Gastroesophageal sphincter (tissue), 3 donors: ENCODE data around the gene KRTAP10-5.

ENCODE experiments used
- POLR2A ChIP-seq, 2 donors: fragments of 450-650 bp; IDR thresholded peaks; one replicate each; pipeline ENCODE4 v1.6.1; 2017; ENCODE audit warnings: antibody characterized with exemption in 2 of 2, mild to moderate bottlenecking in 2 of 2, moderate library complexity in 1 of 2
- TF ChIP-seq, protein P1 (sequence below), 4 experiments: fragments of 200-600 bp in 2 of 4; fragments of 450-650 bp in 2 of 4; sonication (generic) in 1 of 4; IDR thresholded peaks; one replicate each; pipeline ENCODE4 v1.5.1; 2017 to 2019; ENCODE audit warnings: antibody characterized with exemption in 4 of 4, mild to moderate bottlenecking in 2 of 4, moderate library complexity in 2 of 4

DNA sequence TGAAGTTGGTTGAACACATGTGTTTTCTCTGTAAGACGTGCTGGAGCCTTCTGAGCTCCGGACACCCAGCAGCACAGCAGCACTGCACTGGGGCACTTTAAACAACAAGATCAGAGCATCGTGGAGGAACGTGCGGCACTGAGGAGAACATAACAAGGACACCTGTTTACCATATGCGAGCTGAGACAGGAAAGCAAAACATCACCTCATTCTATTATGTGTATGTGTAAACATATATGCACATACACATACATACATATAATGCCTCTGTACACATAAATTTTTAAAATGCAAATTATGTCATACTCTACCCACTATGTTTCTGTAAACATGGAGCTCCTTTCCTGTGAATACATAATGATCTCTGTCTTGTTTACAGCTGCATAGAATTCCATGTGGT lies 15.1 kb upstream of the KRTAP10-5 start:
- TF ChIP-seq, protein P1, sequence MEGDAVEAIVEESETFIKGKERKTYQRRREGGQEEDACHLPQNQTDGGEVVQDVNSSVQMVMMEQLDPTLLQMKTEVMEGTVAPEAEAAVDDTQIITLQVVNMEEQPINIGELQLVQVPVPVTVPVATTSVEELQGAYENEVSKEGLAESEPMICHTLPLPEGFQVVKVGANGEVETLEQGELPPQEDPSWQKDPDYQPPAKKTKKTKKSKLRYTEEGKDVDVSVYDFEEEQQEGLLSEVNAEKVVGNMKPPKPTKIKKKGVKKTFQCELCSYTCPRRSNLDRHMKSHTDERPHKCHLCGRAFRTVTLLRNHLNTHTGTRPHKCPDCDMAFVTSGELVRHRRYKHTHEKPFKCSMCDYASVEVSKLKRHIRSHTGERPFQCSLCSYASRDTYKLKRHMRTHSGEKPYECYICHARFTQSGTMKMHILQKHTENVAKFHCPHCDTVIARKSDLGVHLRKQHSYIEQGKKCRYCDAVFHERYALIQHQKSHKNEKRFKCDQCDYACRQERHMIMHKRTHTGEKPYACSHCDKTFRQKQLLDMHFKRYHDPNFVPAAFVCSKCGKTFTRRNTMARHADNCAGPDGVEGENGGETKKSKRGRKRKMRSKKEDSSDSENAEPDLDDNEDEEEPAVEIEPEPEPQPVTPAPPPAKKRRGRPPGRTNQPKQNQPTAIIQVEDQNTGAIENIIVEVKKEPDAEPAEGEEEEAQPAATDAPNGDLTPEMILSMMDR (IDR thresholded peaks at IDR 0.05): no peak
- no peak for TF ChIP-seq POLR2A (IDR thresholded peaks at IDR 0.05)
